GM18517 (cell line): ENCODE measurements around the gene AKAP11.

Experiments
- ATAC-seq: cut with Tn5 transposase; IDR thresholded peaks from one replicate; pipeline ENCODE4 v1.9.1; 2021; ENCODE audit warnings: mild to moderate bottlenecking, moderate library complexity; ENCODE audit not compliant: unreplicated experiment

AKAP11 gene

GRCh38 chr13:42271337-42272114, 426 bp upstream of the AKAP11 start:
- peak; percentile 83 for ATAC-seq

- ATAC-seq = no peak
Observed at GRCh38 chr13:42272804-42273175, 838 bp downstream of the AKAP11 start.

- no peak for ATAC-seq
Observed at GRCh38 chr13:42274386-42275097, 2.6 kb downstream of the AKAP11 start.

- ATAC-seq = peak; percentile 38
Observed at GRCh38 chr13:42275098-42275471, 3.1 kb downstream of the AKAP11 start.

- no peak for ATAC-seq
Observed at GRCh38 chr13:42275506-42275905, 3.6 kb downstream of the AKAP11 start.

GRCh38 chr13:42276683-42277082, 4.7 kb downstream of the AKAP11 start:
- ATAC-seq = no peak

- no peak for ATAC-seq
Observed at GRCh38 chr13:42277618-42278276, 5.8 kb downstream of the AKAP11 start.

- ATAC-seq = no peak
Observed at GRCh38 chr13:42279080-42279479, 7.1 kb downstream of the AKAP11 start.

- no peak for ATAC-seq
Observed at GRCh38 chr13:42279986-42280385, 8.0 kb downstream of the AKAP11 start.

GRCh38 chr13:42280537-42280936, 8.6 kb downstream of the AKAP11 start:
- no peak for ATAC-seq

GRCh38 chr13:42283574-42283973, 11.6 kb downstream of the AKAP11 start:
- no peak for ATAC-seq

GRCh38 chr13:42284068-42284467, 12.1 kb downstream of the AKAP11 start:
- no peak for ATAC-seq

- no peak for ATAC-seq
Observed at GRCh38 chr13:42298392-42298791, 26.4 kb downstream of the AKAP11 start.

- no peak for ATAC-seq
Observed at GRCh38 chr13:42305503-42305902, 33.6 kb downstream of the AKAP11 start.

GRCh38 chr13:42307461-42307860, 35.5 kb downstream of the AKAP11 start:
- no peak for ATAC-seq

GRCh38 chr13:42312817-42313431, 41.0 kb downstream of the AKAP11 start:
- no peak for ATAC-seq

- no peak for ATAC-seq
Observed at GRCh38 chr13:42318570-42318969, 46.6 kb downstream of the AKAP11 start.

GRCh38 chr13:42320375-42320787, 48.4 kb downstream of the AKAP11 start:
- no peak for ATAC-seq

GRCh38 chr13:42322806-42323205, 50.9 kb downstream of the AKAP11 start:
- ATAC-seq = no peak

GRCh38 chr13:42324704-42325103, 52.8 kb downstream of the AKAP11 start:
- no peak for ATAC-seq

- ATAC-seq = no peak
Observed at GRCh38 chr13:42327725-42328124, 55.8 kb downstream of the AKAP11 start.
